ENCODE measurements around the gene SPATA32.

SPATA32 gene

DNA sequence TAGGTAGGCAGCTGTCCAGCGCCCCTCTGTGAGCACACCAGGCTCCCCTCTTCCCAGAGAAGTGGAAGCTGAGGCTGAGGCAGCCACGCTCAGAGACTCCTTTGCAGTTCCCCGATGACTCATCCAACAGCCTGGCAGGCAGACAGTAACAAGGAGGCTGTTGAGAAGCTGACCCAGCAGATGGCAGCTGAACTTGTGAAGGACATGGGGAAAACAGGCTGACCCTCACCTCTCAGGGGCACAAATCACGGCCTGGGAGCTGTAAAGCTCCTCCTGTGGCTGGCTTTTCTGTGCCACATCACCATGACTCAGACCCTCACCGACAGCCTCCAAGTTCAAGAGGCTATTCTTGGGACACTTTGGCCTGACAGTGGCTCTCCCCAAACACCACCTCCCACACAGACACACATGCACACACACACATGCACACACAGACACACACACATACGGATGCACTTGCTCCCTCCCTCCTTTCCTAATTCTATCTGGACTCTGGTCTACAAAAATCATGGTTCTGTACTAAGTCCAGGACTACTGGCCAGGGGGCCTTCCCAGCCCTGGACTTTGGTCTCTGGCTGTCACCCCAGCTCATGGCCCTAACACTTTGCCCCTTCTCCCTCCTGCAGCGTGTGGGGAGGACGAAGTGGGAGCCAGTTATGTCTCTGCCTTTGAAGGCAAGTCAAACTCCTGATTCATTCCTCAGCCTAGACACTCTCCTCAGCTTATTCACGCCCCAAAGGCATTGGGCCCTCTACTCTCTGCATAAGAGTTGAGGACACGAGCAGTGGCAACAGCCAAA lies 31.7 kb upstream of the SPATA32 start:
- DNase-seq, result peak; percentile 28

DNA sequence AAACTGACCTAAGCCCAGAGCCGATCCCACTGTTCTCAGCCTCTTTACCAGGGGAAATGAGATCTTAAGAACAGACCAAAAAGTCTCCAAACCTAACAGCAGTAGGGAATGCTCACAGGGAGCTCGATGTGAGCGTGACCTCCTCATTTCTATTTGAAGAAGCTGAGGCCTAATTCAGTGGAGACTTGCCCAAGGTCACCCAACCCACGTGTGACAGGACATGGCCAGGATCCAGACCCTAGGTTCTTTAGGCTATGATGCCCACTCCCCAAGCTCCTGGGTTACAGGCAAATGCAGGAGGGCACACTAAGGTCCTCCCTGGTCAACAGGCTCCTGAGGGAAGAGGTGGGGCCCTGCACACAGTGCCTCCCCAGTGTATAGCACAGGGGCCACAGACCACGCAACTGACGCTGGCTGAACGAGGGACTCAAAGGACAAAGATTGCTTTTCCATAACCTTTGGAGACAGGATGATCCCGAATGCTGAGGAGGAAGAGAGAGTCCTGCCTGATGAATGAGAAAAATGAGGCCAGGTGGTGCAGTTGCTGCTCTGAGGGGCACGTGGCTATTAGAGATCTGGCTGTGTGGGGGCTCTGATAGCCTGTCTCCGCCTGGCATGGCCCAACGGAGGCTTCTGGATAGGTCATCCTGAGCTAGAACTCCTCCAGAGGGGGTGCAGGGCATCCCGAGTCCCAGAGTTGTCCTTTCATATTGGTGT lies 31.0 kb upstream of the SPATA32 start:
- DNase-seq, result no peak

GRCh38 chr17:45291171-45291805 lies 29.4 kb upstream of the SPATA32 start:
- DNase-seq, result no peak

- no peak for DNase-seq
These were observed 28.4 kb upstream of the SPATA32 start for GRCh38 chr17:45290269-45290765.

DNA sequence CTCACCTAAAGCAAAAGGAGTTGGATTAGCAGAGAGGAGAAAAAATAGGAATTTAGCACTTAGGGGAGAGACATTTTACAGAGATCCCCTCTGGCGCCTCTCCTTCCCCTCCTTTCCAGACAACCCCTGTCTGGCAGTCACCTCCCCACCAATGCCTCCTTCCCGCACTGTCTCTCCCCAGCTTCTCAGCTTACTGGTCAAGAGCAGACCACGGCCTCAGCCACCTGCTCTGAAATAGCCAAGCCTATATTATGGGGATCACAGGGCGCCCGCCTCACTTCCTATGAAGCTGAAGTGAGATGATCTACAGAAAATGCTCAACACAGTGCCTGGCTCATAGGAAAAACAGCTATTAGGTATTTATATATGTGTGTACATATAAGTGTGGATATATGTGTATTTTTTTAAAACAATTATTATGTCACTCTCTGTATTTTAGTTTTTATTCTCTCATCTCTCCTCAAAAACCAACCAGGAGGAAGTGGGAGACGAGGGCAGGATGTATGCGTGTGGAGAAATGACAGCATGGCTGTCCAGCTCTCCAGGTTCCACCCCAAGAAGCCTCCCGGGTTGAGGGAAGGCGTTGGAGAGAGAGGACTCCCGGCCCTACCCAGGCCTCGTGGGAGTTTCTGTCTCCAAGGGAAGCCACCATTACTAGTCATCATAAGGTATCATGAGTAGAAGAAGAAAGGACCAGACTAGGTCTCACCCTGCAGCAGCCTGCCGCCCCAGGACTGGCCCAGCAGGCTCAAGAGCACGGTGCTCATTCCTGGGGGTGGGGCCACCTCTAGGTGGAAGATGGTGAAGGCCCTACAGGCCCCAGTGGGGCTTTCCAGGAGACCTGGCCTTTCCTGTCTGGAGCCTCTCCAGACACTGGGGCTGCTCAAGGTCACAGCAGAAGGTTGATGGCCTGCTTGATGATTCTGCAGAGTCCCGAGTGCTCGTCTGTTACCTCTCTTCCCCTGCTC lies 27.7 kb upstream of the SPATA32 start:
- no peak for DNase-seq

DNA sequence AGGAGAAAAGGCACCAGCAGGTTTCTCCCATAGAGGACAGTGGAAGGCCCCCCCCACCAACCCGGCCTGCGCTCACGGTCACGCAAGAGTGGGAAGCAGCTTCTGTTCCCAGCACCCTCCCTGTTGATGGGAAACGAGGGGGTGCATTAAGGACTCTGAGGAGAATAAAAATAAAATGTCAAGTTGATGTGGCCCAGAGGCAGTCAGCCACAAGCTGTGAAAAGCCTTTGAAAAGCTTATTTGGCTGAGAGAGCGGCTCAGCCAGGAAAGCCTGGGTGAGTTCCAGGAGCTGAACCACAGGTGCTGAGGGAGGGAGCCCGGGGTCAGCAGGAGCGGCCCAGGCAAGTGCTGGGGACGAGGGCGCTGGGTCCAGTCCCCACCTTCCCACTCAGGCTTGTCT lies 26.9 kb upstream of the SPATA32 start:
- DNase-seq, result peak; percentile 37

GRCh38 chr17:45287526-45288500 lies 25.9 kb upstream of the SPATA32 start:
- DNase-seq, result peak; percentile 86

GRCh38 chr17:45286286-45286685 lies 24.4 kb upstream of the SPATA32 start:
- DNase-seq, result no peak

- peak; percentile 30 for DNase-seq
These were observed 22.6 kb upstream of the SPATA32 start for GRCh38 chr17:45284176-45285140.

- no peak for DNase-seq
These were observed 21.8 kb upstream of the SPATA32 start for GRCh38 chr17:45283711-45284110.

GRCh38 chr17:45282683-45283644 lies 21.1 kb upstream of the SPATA32 start:
- no peak for DNase-seq

DNA sequence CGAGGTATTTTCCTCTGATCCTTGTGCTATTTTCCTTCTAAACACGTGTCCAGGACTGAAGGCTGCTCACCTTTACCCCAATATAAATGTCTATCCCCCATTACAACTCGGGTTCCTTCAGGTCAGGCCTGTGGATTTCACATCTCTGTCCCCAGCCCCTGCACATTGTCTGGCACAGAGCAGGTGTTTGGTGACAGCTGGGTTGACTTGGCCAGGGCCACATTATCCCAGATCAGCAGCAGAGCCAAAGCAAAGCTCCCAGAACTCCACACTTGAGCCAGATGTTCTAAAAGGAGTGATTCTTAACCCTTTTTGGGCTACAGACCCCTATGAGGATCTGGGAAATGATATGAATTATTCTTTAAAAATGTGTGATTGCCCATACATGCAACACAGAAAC lies 18.0 kb upstream of the SPATA32 start:
- DNase-seq, result no peak

- no peak for DNase-seq
These were observed 16.1 kb upstream of the SPATA32 start for GRCh38 chr17:45277992-45278391.

DNA sequence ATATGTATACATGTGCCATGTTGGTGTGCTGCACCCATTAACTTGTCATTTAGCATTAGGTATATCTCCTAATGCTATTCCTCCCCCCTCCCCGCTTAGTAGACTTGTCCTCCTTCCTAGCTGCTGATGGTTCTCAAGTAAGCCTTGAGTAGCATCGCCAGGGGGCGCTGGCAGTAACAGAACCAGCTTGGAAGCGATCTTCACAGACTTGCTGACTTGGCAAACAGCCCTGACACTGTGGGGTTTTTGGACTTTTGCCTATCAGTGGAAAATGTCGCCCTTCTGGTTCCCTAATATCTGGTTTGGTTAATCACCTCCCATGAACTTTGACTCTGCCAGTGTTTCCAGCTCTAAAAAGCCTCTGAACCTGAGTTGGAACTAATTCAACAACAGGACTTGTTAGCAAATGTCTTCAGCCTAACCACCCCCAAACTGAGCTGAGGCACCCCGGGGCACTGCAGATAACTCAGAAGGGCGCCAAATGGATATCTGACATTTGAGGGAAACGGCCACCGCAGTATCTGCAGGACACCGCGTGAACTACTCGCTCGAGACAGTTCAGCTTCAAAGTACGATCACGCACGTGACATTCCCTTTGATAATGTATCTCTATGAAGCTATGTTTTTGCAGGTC lies 15.4 kb upstream of the SPATA32 start:
- DNase-seq, result peak; percentile 93

DNA sequence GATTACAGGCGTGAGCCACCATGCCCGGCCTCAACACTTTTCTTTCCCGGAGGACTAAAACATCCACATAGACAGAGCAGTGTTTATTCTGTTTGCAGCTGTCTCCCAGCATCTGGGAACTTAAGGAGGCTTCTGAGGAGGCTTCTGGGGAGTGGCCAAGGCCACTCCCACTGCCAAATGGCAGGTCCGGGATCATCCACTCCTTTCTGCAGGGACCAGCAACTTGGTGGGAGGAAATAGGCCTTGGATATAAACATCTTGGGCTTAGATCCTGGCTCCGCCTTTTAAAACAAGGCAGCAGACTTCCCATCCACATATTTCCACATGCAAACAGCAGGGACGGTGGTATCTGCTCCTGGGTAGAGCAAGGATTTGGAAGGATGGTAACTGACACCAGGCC lies 14.1 kb upstream of the SPATA32 start:
- no peak for DNase-seq

DNA sequence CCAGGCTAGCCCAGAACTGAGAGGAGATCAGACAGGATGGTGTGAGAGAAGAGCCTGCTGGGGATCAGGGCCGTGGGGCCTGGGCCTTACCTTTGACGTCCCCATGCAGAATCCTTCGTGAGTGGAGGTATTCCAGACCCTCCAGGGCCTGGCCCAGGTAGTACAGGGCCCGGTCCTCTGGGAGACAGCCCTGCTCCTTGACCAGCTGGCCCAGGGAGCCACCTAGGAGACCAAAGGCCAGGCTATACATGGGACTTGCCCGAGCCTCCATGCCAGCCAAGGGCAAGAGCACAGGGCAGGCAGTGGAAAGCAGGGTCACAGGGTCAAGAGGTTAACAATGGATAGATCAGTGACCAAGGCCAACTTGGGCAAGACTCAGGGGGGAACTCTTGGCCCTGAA lies 12.1 kb upstream of the SPATA32 start:
- DNase-seq, result no peak

- no peak for DNase-seq
These were observed 11.7 kb upstream of the SPATA32 start for GRCh38 chr17:45273551-45273957.

GRCh38 chr17:45271603-45272002 lies 9.7 kb upstream of the SPATA32 start:
- DNase-seq, result no peak

All from NCI-H69 (cell line).